Measurements from ENCODE around the gene PIH1D2. TPM values are rescaled to one million over a fixed set of nuclear protein-coding genes. Genes with fewer than 3 reads are reported as not detected.

PIH1D2 gene
- total and polyA plus RNA-seq, 2 donors (not counting 1 experiment from before 2014, with no cell fraction given) = 0.06 to 0.67 TPM

DNA sequence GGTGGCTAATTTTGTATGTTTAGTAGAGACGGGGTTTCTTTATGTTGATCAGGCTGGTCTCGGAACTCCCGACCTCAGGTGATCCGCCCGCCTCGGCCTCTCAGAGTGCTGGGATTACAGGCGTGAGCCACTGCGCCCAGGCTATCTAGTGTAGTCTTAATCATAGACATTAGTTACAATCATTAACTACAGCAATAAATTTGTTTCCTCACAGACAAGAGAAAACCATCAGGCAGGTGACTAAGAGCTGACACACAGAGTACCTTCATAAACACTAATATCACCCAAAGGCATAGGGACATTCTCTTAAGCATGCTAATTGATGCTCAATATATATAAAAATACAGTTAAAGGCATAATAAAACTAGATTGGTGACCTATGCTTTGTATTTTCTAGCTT, 32.3 kb upstream of the PIH1D2 start:
- Histone ChIP-seq H2AFZ (ENCODE audit: insufficient read depth, low read depth, low read length, poor library complexity, severe bottlenecking) (no peak overlapping the region), H3K36me3 (replicated peaks in 1 of 2; ENCODE audit: control extremely low read depth in 1 of 2, control insufficient read depth in 1 of 2, extremely low read depth in 1 of 2, insufficient read depth in 2 of 2, low read length in 1 of 2) (peaks cover 0 to 2% of the 10 kb centered on the region in 2 experiments), H3K4me3 (ENCODE audit: control extremely low read depth in 1 of 5, extremely low read depth in 1 of 5, insufficient read depth in 1 of 5, low read depth in 2 of 5, low read length in 4 of 5) (no peak overlapping the region), H3K79me2 (ENCODE audit: control insufficient read depth, insufficient read depth, low read length) (no peaks in the 10 kb centered on the region), H3K4me1 (ENCODE audit: control insufficient read depth in 2 of 2, insufficient read depth in 2 of 2, low read length in 2 of 2) (no peaks in the 10 kb centered on the region), H3K27ac (ENCODE audit: low read length in 2 of 2) (no peak overlapping the region), H3K9ac (ENCODE audit: low read length) (no peak overlapping the region), H3K4me2 (replicated peaks; ENCODE audit: low read depth, low read length, poor library complexity, severe bottlenecking) (no peak overlapping the region), H4K20me1 (ENCODE audit: control insufficient read depth, insufficient read depth, low read length, poor library complexity, severe bottlenecking) (no peaks in the 10 kb centered on the region), H3K9me3 (ENCODE audit: control extremely low read depth in 1 of 3, control insufficient read depth in 2 of 3, insufficient read depth in 1 of 3, low read length in 2 of 3) (no peaks in the 10 kb centered on the region), H3K27me3 (replicated peaks in 1 of 4; ENCODE audit: control extremely low read depth in 1 of 4, control insufficient read depth in 3 of 4, insufficient read depth in 4 of 4, low read length in 3 of 4) (no peaks in the 10 kb centered on the region)
- TF ChIP-seq, protein P1, sequence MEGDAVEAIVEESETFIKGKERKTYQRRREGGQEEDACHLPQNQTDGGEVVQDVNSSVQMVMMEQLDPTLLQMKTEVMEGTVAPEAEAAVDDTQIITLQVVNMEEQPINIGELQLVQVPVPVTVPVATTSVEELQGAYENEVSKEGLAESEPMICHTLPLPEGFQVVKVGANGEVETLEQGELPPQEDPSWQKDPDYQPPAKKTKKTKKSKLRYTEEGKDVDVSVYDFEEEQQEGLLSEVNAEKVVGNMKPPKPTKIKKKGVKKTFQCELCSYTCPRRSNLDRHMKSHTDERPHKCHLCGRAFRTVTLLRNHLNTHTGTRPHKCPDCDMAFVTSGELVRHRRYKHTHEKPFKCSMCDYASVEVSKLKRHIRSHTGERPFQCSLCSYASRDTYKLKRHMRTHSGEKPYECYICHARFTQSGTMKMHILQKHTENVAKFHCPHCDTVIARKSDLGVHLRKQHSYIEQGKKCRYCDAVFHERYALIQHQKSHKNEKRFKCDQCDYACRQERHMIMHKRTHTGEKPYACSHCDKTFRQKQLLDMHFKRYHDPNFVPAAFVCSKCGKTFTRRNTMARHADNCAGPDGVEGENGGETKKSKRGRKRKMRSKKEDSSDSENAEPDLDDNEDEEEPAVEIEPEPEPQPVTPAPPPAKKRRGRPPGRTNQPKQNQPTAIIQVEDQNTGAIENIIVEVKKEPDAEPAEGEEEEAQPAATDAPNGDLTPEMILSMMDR (IDR thresholded peaks at IDR 0.05) = no peak
- TF ChIP-seq EZH2 (IDR thresholded peaks at IDR 0.05; ENCODE audit: borderline replicate concordance, insufficient read depth, low read depth, low read length, poor library complexity, severe bottlenecking) = no peak
- ChIA-PET CTCF (interaction anchor here (0.5 to 1.2 kb wide), 2 partner anchors 174 to 1691 kb away, joined by 3 to 4 read pairs; no protein-coding TSS in a partner anchor), POLR2A (no interaction called here)
- Mint-ChIP-seq H3K4me3 (no peak overlapping the region), H3K4me1 (no peaks in the 10 kb centered on the region), H3K9me3 (ENCODE audit: insufficient read depth) (no peaks in the 10 kb centered on the region), H3K27ac (no peak overlapping the region), H3K27me3 (no peaks in the 10 kb centered on the region)
- 90% methylated on average over 2 of the region's 8 CpGs for WGBS (ENCODE audit: insufficient coverage)
- intact Hi-C loops (cut with micrococcal nuclease) = no loop called here
- DNase-seq (no peak), ATAC-seq (ENCODE audit: low read depth) (no peak)

DNA sequence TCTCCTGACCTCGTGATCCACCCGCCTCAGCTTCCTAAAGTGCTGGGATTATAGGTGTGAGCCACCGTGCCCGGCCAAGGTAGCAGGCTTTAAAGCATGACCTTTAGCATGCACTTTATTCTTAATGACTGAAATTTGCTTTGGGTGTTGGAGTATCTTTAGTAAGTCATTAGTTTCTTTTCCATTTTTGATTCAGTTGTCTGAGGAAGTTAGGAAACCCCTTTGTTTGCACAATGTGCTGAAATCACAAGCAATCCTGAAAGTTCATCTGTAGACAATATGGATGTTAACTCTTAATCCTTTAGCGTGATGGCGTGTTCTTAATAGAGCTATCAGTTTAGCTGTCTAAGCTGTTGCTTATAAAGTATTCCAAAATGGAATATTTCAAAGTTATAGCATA, 29.6 kb upstream of the PIH1D2 start:
- H3K4me1 ChIP-seq (ENCODE audit: control insufficient read depth in 2 of 2, insufficient read depth in 2 of 2, low read length in 2 of 2) = no peaks in the 10 kb centered on the region
- Mint-ChIP-seq H3K4me3 (no peak overlapping the region), H3K4me1 (no peaks in the 10 kb centered on the region), H3K27ac (no peak overlapping the region), H3K9me3 (ENCODE audit: insufficient read depth) (no peaks in the 10 kb centered on the region), H3K27me3 (no peaks in the 10 kb centered on the region)
- no peaks in the 10 kb centered on the region for H3K79me2 ChIP-seq (ENCODE audit: control insufficient read depth, insufficient read depth, low read length)
- no peaks in the 10 kb centered on the region for H3K9me3 ChIP-seq (ENCODE audit: control extremely low read depth in 1 of 3, control insufficient read depth in 2 of 3, insufficient read depth in 1 of 3, low read length in 2 of 3)
- no peak overlapping the region for H3K27ac ChIP-seq (ENCODE audit: low read length in 2 of 2)
- WGBS (ENCODE audit: insufficient coverage) = 100% methylated on average over 4 of the region's 6 CpGs
- no peaks in the 10 kb centered on the region for H3K27me3 ChIP-seq (replicated peaks in 1 of 4; ENCODE audit: control extremely low read depth in 1 of 4, control insufficient read depth in 3 of 4, insufficient read depth in 4 of 4, low read length in 3 of 4)
- POLR2A ChIA-PET = no interaction called here
- ATAC-seq (ENCODE audit: low read depth) = no peak
- DNase-seq = no peak
- H3K4me2 ChIP-seq (replicated peaks; ENCODE audit: low read depth, low read length, poor library complexity, severe bottlenecking) = no peak overlapping the region
- H4K20me1 ChIP-seq (ENCODE audit: control insufficient read depth, insufficient read depth, low read length, poor library complexity, severe bottlenecking) = no peaks in the 10 kb centered on the region
- H2AFZ ChIP-seq (ENCODE audit: insufficient read depth, low read depth, low read length, poor library complexity, severe bottlenecking) = no peak overlapping the region
- TF ChIP-seq EZH2 (IDR thresholded peaks at IDR 0.05; ENCODE audit: borderline replicate concordance, insufficient read depth, low read depth, low read length, poor library complexity, severe bottlenecking) = no peak
- TF ChIP-seq, protein P1 (IDR thresholded peaks at IDR 0.05) = no peak
- CTCF ChIA-PET = interaction anchor here (0.7 to 1.0 kb wide), 4 partner anchors 8 to 542 kb away, joined by 3 to 6 read pairs (median 4); no protein-coding TSS in a partner anchor
- no peak overlapping the region for H3K4me3 ChIP-seq (ENCODE audit: control extremely low read depth in 1 of 5, extremely low read depth in 1 of 5, insufficient read depth in 1 of 5, low read depth in 2 of 5, low read length in 4 of 5)
- intact Hi-C loops (cut with micrococcal nuclease) = no loop called here
- H3K9ac ChIP-seq (ENCODE audit: low read length) = no peak overlapping the region
- peaks cover 0 to 2% of the 10 kb centered on the region in 2 experiments for H3K36me3 ChIP-seq (replicated peaks in 1 of 2; ENCODE audit: control extremely low read depth in 1 of 2, control insufficient read depth in 1 of 2, extremely low read depth in 1 of 2, insufficient read depth in 2 of 2, low read length in 1 of 2)
